GM19372 (cell line): ENCODE measurements around the gene A2ML1.
"Not testable (repeated sequence)": the region's sequence is repeated elsewhere in the genome, so short reads cannot be mapped to it uniquely, and the experiment has no call there.

Source experiments
- ATAC-seq: cut with Tn5 transposase; IDR thresholded peaks from one replicate; pipeline ENCODE4 v1.9.1; 2021; ENCODE audit warnings: mild to moderate bottlenecking, low read depth, moderate library complexity; ENCODE audit not compliant: unreplicated experiment

A2ML1 gene

GRCh38 chr12:8816448-8817050 lies 5.9 kb upstream of the A2ML1 start:
- ATAC-seq = no peak

GRCh38 chr12:8817856-8818255 lies 4.6 kb upstream of the A2ML1 start:
- no peak for ATAC-seq

- ATAC-seq = no peak
Measured at GRCh38 chr12:8818526-8818925, 3.9 kb upstream of the A2ML1 start.

GRCh38 chr12:8819666-8819980 lies 2.8 kb upstream of the A2ML1 start:
- ATAC-seq = no peak

GRCh38 chr12:8820676-8821407 lies 1.6 kb upstream of the A2ML1 start:
- ATAC-seq = not testable (repeated sequence)

GRCh38 chr12:8821591-8821990 lies 830 bp upstream of the A2ML1 start:
- no peak for ATAC-seq

GRCh38 chr12:8823565-8824300 lies 1.3 kb downstream of the A2ML1 start:
- ATAC-seq = no peak

- ATAC-seq = no peak
Measured at GRCh38 chr12:8827551-8828256, 5.3 kb downstream of the A2ML1 start.

GRCh38 chr12:8828257-8829124 lies 6.1 kb downstream of the A2ML1 start:
- no peak for ATAC-seq

GRCh38 chr12:8829125-8829518 lies 6.7 kb downstream of the A2ML1 start:
- no peak for ATAC-seq

- no peak for ATAC-seq
Measured at GRCh38 chr12:8829621-8830020, 7.2 kb downstream of the A2ML1 start.

- ATAC-seq = no peak
Measured at GRCh38 chr12:8831116-8831515, 8.7 kb downstream of the A2ML1 start.

- ATAC-seq = no peak
Measured at GRCh38 chr12:8832500-8832899, 10.1 kb downstream of the A2ML1 start.

GRCh38 chr12:8834230-8834629 lies 11.8 kb downstream of the A2ML1 start:
- no peak for ATAC-seq

GRCh38 chr12:8837291-8837690 lies 14.9 kb downstream of the A2ML1 start:
- ATAC-seq = no peak

- no peak for ATAC-seq
Measured at GRCh38 chr12:8840321-8840720, 17.9 kb downstream of the A2ML1 start.

- ATAC-seq = no peak
Measured at GRCh38 chr12:8840938-8841633, 18.7 kb downstream of the A2ML1 start.

- no peak for ATAC-seq
Measured at GRCh38 chr12:8841778-8842177, 19.4 kb downstream of the A2ML1 start.

GRCh38 chr12:8844665-8845064 lies 22.2 kb downstream of the A2ML1 start:
- ATAC-seq = no peak

GRCh38 chr12:8846305-8846704 lies 23.9 kb downstream of the A2ML1 start:
- ATAC-seq = no peak
